Smooth muscle cell of the umbilical artery (primary cell): Measurements from ENCODE around the gene ADAMTS19. TPM values are rescaled to one million over a fixed set of nuclear protein-coding genes. Genes with fewer than 3 reads are reported as not detected.

Experiments used
- total RNA-seq: library from RNA; depleted of rRNA; stranded (reverse); fragments of >200 nt; gene quantifications from 2 replicates; pipeline ENCODE4 v1.2.3, GENCODE V29; 2014

The ADAMTS19 gene, protein sequence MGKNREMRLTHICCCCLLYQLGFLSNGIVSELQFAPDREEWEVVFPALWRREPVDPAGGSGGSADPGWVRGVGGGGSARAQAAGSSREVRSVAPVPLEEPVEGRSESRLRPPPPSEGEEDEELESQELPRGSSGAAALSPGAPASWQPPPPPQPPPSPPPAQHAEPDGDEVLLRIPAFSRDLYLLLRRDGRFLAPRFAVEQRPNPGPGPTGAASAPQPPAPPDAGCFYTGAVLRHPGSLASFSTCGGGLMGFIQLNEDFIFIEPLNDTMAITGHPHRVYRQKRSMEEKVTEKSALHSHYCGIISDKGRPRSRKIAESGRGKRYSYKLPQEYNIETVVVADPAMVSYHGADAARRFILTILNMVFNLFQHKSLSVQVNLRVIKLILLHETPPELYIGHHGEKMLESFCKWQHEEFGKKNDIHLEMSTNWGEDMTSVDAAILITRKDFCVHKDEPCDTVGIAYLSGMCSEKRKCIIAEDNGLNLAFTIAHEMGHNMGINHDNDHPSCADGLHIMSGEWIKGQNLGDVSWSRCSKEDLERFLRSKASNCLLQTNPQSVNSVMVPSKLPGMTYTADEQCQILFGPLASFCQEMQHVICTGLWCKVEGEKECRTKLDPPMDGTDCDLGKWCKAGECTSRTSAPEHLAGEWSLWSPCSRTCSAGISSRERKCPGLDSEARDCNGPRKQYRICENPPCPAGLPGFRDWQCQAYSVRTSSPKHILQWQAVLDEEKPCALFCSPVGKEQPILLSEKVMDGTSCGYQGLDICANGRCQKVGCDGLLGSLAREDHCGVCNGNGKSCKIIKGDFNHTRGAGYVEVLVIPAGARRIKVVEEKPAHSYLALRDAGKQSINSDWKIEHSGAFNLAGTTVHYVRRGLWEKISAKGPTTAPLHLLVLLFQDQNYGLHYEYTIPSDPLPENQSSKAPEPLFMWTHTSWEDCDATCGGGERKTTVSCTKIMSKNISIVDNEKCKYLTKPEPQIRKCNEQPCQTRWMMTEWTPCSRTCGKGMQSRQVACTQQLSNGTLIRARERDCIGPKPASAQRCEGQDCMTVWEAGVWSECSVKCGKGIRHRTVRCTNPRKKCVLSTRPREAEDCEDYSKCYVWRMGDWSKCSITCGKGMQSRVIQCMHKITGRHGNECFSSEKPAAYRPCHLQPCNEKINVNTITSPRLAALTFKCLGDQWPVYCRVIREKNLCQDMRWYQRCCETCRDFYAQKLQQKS
- 0.30 and 1.4 TPM in 2 replicates for total RNA-seq

GRCh38 chr5:129459777-129460671 lies at the start of gene ADAMTS19:
ADAMTS19 (plus strand) TSS chr5:129460298; CDS start chr5:129460392, 94 bp downstream.

GRCh38 chr5:129747572-129748407 lies 287.7 kb downstream of the ADAMTS19 start, which contains the start of gene MINAR2:
MINAR2 (plus strand) TSS chr5:129748094; CDS start chr5:129748191, 97 bp downstream.

